Measurements from ENCODE around the gene KCNK2.

DNA sequence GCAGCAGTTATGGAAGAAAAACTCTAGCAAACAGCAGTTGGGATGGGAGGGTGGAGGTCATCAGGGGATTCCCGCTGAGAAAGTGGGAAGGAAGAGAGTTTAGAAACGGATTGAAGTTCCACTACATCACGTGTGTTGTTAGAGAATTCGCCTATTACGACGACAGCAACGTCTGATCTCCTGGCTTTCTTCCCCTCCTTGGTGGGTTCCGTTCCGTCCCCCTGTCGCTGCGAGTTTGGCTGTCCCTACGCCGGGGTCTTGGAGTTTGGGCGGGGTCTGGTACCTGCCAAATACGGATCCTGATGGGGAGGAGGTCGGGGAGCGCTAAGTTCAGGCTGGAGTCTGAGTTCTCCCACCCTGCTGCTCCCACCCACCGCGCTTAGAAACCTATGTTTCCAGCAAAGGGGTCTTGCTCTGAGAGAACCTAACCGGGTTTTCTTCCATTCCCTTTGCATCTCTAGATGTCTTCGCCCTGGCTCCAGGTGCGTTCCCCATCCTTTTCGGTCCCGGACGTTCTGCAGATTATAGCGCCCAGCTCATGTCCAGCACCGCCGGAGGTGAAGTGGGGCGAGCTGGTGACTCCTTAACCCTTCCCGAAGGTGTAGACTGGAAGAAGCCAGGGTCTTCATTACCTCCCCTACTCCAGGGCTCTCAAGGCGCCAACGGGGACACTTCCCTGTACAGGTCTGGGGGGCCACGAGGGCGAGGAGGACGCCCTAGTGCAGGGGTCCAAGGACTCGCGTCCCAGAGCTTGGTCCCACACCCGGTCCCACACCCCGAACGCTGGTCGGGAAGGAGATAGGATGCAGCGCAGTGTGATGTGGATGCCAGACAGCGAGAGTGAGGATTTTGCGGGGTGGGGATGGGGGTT, 641 bp upstream of the KCNK2 start:
- TF ChIP-seq, protein P1, sequence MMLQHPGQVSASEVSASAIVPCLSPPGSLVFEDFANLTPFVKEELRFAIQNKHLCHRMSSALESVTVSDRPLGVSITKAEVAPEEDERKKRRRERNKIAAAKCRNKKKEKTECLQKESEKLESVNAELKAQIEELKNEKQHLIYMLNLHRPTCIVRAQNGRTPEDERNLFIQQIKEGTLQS (CRISPR knock-in tag; conservative IDR thresholded peaks at IDR 0.05), result no peak
- no peak for TF ChIP-seq NFE2L1 (CRISPR knock-in tag; IDR thresholded peaks at IDR 0.05)
- TF ChIP-seq, protein P2, sequence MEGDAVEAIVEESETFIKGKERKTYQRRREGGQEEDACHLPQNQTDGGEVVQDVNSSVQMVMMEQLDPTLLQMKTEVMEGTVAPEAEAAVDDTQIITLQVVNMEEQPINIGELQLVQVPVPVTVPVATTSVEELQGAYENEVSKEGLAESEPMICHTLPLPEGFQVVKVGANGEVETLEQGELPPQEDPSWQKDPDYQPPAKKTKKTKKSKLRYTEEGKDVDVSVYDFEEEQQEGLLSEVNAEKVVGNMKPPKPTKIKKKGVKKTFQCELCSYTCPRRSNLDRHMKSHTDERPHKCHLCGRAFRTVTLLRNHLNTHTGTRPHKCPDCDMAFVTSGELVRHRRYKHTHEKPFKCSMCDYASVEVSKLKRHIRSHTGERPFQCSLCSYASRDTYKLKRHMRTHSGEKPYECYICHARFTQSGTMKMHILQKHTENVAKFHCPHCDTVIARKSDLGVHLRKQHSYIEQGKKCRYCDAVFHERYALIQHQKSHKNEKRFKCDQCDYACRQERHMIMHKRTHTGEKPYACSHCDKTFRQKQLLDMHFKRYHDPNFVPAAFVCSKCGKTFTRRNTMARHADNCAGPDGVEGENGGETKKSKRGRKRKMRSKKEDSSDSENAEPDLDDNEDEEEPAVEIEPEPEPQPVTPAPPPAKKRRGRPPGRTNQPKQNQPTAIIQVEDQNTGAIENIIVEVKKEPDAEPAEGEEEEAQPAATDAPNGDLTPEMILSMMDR (IDR thresholded peaks at IDR 0.05), result no peak
